MM.1S (cell line): ENCODE measurements around the gene PXT1.
"Not testable (repeated sequence)": the region's sequence is repeated elsewhere in the genome, so short reads cannot be mapped to it uniquely, and the experiment has no call there.

Source experiments
- DNase-seq: peaks from one replicate; pipeline ENCODE4 v3.0.0-alpha.2; 2015
- H2AFZ ChIP-seq: fragments of 300-600 bp; sonication (generic); 2 replicates; pipeline ENCODE4 v1.6.0; 2016; ENCODE audit warnings: antibody characterized with exemption, low read length
- H3F3A ChIP-seq: fragments of 300-600 bp; sonication (generic); 2 replicates; pipeline ENCODE4 v1.6.1; 2016; ENCODE audit warnings: mild to moderate bottlenecking, antibody characterized with exemption, low read length, moderate library complexity, mixed read lengths; ENCODE audit not compliant: insufficient read depth
- H3K27ac ChIP-seq: fragments of 300-600 bp; sonication (generic); 2 replicates; pipeline ENCODE4 v1.5.1; 2016; ENCODE audit warnings: mild to moderate bottlenecking, low read length
- H3K27me3 ChIP-seq: fragments of 300-600 bp; sonication (generic); replicated peaks from 2 replicates; pipeline ENCODE4 v1.6.0; 2016; ENCODE audit warnings: low read length; ENCODE audit not compliant: insufficient read depth
- H3K36me3 ChIP-seq: fragments of 300-600 bp; sonication (generic); replicated peaks from 2 replicates; pipeline ENCODE4 v1.6.1; 2016; ENCODE audit warnings: mild to moderate bottlenecking, low read length, mixed read lengths; ENCODE audit not compliant: insufficient read depth
- H3K4me1 ChIP-seq: fragments of 300-600 bp; sonication (generic); 2 replicates; pipeline ENCODE4 v1.6.1; 2016; ENCODE audit warnings: low read length, mixed read lengths
- H3K4me2 ChIP-seq: fragments of 300-600 bp; sonication (generic); 2 replicates; pipeline ENCODE4 v1.6.0; 2016; ENCODE audit warnings: low read depth, low read length
- H3K4me3 ChIP-seq: fragments of 300-600 bp; sonication (generic); 2 replicates; pipeline ENCODE4 v1.5.1; 2016; ENCODE audit warnings: low read length, mixed read lengths
- H3K79me2 ChIP-seq: fragments of 300-600 bp; sonication (generic); 2 replicates; pipeline ENCODE4 v1.6.1; 2016; ENCODE audit warnings: mixed run types, low read length, mixed read lengths
- H3K9ac ChIP-seq: fragments of 300-600 bp; sonication (generic); 2 replicates; pipeline ENCODE4 v1.6.1; 2016; ENCODE audit warnings: low read length, mixed read lengths
- H3K9me2 ChIP-seq: fragments of 300-600 bp; sonication (generic); replicated peaks from 2 replicates; pipeline ENCODE4 v1.6.1; 2016; ENCODE audit warnings: mild to moderate bottlenecking, low read length, mixed read lengths; ENCODE audit not compliant: insufficient read depth
- H3K9me3 ChIP-seq: fragments of 300-600 bp; sonication (generic); replicated peaks from 2 replicates; pipeline ENCODE4 v1.6.1; 2016; ENCODE audit warnings: mild to moderate bottlenecking, low read length, mixed read lengths; ENCODE audit not compliant: insufficient read depth
- H4K20me1 ChIP-seq: fragments of 300-600 bp; sonication (generic); 2 replicates; pipeline ENCODE4 v1.6.1; 2016; ENCODE audit warnings: mild to moderate bottlenecking, low read length, moderate library complexity, mixed read lengths; ENCODE audit not compliant: insufficient read depth
- EZH2 ChIP-seq: fragments of 300-600 bp; sonication (generic); optimal IDR thresholded peaks from 2 replicates; pipeline ENCODE3; 2017; ENCODE audit warnings: low read depth, mild to moderate bottlenecking, antibody characterized with exemption, low read length, mixed read lengths
- EZH2phosphoT487 ChIP-seq: fragments of 300-600 bp; sonication (generic); IDR thresholded peaks from 2 replicates; pipeline ENCODE4 v1.6.1; 2018; ENCODE audit warnings: antibody characterized with exemption, low read length
- TF ChIP-seq, protein P1 (sequence below): fragments of 300-600 bp; sonication (generic); IDR thresholded peaks from 2 replicates; pipeline ENCODE4 v1.5.1; 2016; ENCODE audit warnings: antibody characterized with exemption, low read length, mixed read lengths

The PXT1 gene

GRCh38 chr6:36461646-36462045 lies 19.0 kb upstream of the PXT1 start:
- Histone ChIP-seq H3K4me2 (no peak overlapping the region), H3K79me2 (peaks cover 94% of the 10 kb centered on the region), H2AFZ (no peak overlapping the region), H3K9me3 (no peaks in the 10 kb centered on the region), H3K27ac (no peak overlapping the region), H3K9me2 (no peaks in the 10 kb centered on the region), H3K9ac (no peak overlapping the region), H3K27me3 (no peaks in the 10 kb centered on the region), H4K20me1 (peaks cover 2% of the 10 kb centered on the region; the same call in 1 of the 2 replicates), H3F3A (no peaks in the 10 kb centered on the region), H3K36me3 (0 out of 2 replicates have a peak, but pooled peaks cover 3% of the 10 kb centered on the region), H3K4me3 (no peak overlapping the region), H3K4me1 (no peaks in the 10 kb centered on the region)
- no peak for DNase-seq
- TF ChIP-seq, protein P1, sequence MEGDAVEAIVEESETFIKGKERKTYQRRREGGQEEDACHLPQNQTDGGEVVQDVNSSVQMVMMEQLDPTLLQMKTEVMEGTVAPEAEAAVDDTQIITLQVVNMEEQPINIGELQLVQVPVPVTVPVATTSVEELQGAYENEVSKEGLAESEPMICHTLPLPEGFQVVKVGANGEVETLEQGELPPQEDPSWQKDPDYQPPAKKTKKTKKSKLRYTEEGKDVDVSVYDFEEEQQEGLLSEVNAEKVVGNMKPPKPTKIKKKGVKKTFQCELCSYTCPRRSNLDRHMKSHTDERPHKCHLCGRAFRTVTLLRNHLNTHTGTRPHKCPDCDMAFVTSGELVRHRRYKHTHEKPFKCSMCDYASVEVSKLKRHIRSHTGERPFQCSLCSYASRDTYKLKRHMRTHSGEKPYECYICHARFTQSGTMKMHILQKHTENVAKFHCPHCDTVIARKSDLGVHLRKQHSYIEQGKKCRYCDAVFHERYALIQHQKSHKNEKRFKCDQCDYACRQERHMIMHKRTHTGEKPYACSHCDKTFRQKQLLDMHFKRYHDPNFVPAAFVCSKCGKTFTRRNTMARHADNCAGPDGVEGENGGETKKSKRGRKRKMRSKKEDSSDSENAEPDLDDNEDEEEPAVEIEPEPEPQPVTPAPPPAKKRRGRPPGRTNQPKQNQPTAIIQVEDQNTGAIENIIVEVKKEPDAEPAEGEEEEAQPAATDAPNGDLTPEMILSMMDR = no peak
- TF ChIP-seq EZH2 = no peak
- TF ChIP-seq EZH2phosphoT487 = no peak

GRCh38 chr6:36460916-36461315 lies 18.3 kb upstream of the PXT1 start:
- Histone ChIP-seq H3F3A (no peaks in the 10 kb centered on the region), H3K4me3 (no peak overlapping the region), H3K4me2 (no peak overlapping the region), H2AFZ (no peak overlapping the region), H3K9me3 (no peaks in the 10 kb centered on the region), H3K27ac (no peak overlapping the region), H3K27me3 (no peaks in the 10 kb centered on the region), H3K36me3 (0 out of 2 replicates have a peak, but pooled peaks cover 3% of the 10 kb centered on the region), H3K4me1 (no peaks in the 10 kb centered on the region), H4K20me1 (peaks cover 2% of the 10 kb centered on the region; the same call in 1 of the 2 replicates), H3K9ac (no peak overlapping the region), H3K79me2 (peaks cover 95% of the 10 kb centered on the region), H3K9me2 (no peaks in the 10 kb centered on the region)
- DNase-seq = no peak
- TF ChIP-seq, protein P1 = no peak
- TF ChIP-seq EZH2 (no peak), EZH2phosphoT487 (no peak)

DNA sequence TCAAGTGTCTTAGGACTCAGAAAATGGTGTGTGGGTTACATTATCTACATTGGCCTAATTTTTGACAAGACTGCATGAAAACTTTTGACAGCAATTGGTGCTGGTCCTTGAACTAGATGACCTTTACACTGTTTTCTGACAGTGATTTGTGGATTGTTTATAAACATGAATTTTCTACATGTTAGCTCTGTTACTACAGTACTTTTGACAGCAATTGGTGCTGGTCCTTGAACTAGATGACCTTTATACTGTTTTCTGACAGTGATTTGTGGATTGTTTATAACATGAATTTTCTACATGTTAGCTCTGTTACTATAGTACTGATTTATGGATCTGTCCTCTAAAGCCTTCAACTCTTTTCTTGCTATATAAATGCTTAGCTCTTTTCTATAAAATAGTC lies 16.8 kb upstream of the PXT1 start:
- peaks cover 2% of the 10 kb centered on the region; the same call in 1 of the 2 replicates for H4K20me1 ChIP-seq
- H3K79me2 ChIP-seq = peaks cover 96% of the 10 kb centered on the region
- no peak overlapping the region for H3K4me3 ChIP-seq
- DNase-seq = no peak
- H3K9ac ChIP-seq = no peak overlapping the region
- no peaks in the 10 kb centered on the region for H3K9me3 ChIP-seq
- no peak overlapping the region for H2AFZ ChIP-seq
- no peaks in the 10 kb centered on the region for H3K27me3 ChIP-seq
- H3K27ac ChIP-seq = no peak overlapping the region
- no peaks in the 10 kb centered on the region for H3K4me1 ChIP-seq
- H3K9me2 ChIP-seq = no peaks in the 10 kb centered on the region
- H3K4me2 ChIP-seq = no peak overlapping the region
- no peaks in the 10 kb centered on the region for H3F3A ChIP-seq
- no peak for TF ChIP-seq EZH2phosphoT487
- H3K36me3 ChIP-seq = 0 out of 2 replicates have a peak, but pooled peaks cover 3% of the 10 kb centered on the region

- H3K4me2 ChIP-seq = no peak overlapping the region
- peaks cover 95% of the 10 kb centered on the region for H3K79me2 ChIP-seq
- H3K4me3 ChIP-seq = no peak overlapping the region
- H3F3A ChIP-seq = no peaks in the 10 kb centered on the region
- no peak overlapping the region for H3K27ac ChIP-seq
- peaks cover 2% of the 10 kb centered on the region; the same call in 1 of the 2 replicates for H4K20me1 ChIP-seq
- no peak overlapping the region for H2AFZ ChIP-seq
- H3K9me3 ChIP-seq = no peaks in the 10 kb centered on the region
- H3K4me1 ChIP-seq = no peaks in the 10 kb centered on the region
- TF ChIP-seq, protein P1 = no peak
- TF ChIP-seq EZH2phosphoT487 (no peak), EZH2 (no peak)
- no peaks in the 10 kb centered on the region for H3K9me2 ChIP-seq
- no peak overlapping the region for H3K9ac ChIP-seq
- no peak for DNase-seq
- H3K27me3 ChIP-seq = no peaks in the 10 kb centered on the region
- H3K36me3 ChIP-seq = no peaks in the 10 kb centered on the region
Observed at GRCh38 chr6:36455486-36456027, 12.9 kb upstream of the PXT1 start.

GRCh38 chr6:36452897-36453296 lies 10.2 kb upstream of the PXT1 start:
- not testable (repeated sequence) for H3K4me1 ChIP-seq, H3K9me3 ChIP-seq, H3K27ac ChIP-seq, H4K20me1 ChIP-seq, H2AFZ ChIP-seq, H3K4me3 ChIP-seq, H3F3A ChIP-seq, H3K9ac ChIP-seq, H3K36me3 ChIP-seq, H3K27me3 ChIP-seq, H3K9me2 ChIP-seq, H3K4me2 ChIP-seq, DNase-seq
- H3K79me2 ChIP-seq = peaks cover 97% of the 10 kb centered on the region
